ENCODE results near the gene NRG2.

NRG2 gene

DNA sequence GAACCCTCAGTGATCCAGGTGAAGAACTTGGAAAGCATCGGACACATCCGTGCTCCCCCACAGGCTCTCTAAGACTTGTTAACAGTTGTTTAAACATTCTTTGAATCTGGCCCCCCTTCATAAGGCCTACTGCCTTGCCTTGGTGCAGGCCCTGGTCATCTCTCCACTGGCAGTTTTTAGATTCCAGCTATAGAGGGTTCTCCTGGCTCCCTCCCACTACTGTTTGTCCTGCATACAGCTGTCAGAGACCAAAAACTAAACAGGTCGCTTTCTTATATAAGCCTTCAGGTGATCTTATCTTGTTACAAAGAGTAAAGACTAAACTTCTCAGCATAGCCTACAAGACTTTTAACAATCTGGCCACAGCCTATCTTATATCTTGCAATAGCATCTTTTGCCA is 32.3 kb downstream of the NRG2 start:
- Histone ChIP-seq H3K9ac (ENCODE audit: low read depth, low read length) (no peak overlapping the region), H3K27ac (ENCODE audit: low read depth, low read length) (no peak overlapping the region), H3K4me3 (ENCODE audit: low read length) (no peak overlapping the region), H3K9me3 (ENCODE audit: insufficient read depth, low read depth, low read length) (no peaks in the 10 kb centered on the region), H3K4me1 (ENCODE audit: insufficient read depth, low read length) (no peaks in the 10 kb centered on the region), H3K36me3 (ENCODE audit: insufficient read depth, low read length) (no peaks in the 10 kb centered on the region), H3K27me3 (ENCODE audit: insufficient read depth, low read length) (peaks cover 25% of the 10 kb centered on the region)
- 87% methylated on average over 3 of the region's 3 CpGs for WGBS

DNA sequence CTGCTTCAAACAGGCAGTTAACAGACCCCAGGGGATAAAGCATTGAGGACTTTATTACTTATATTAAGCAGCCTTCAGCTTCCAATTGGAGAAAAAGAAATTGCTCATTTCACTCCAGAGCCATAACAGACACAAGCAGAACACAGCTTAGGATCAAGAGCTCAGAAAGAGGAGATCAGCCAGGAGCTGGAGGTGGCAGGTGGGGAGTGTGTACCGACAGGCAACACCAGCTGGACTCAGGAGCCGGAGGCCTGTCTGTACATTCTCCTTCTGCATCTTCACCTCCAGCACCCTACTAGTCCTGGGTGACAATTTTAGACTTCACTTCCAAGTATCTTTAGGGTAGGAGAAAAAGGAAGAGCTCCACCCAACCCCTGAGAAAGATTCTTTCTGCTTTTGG is 35.8 kb downstream of the NRG2 start:
- no peak overlapping the region for H3K4me3 ChIP-seq (ENCODE audit: low read length)
- H3K9me3 ChIP-seq (ENCODE audit: insufficient read depth, low read depth, low read length), result no peaks in the 10 kb centered on the region
- H3K27me3 ChIP-seq (ENCODE audit: insufficient read depth, low read length), result peaks cover 35% of the 10 kb centered on the region; the same call in 1 of the 2 replicates
- H3K4me1 ChIP-seq (ENCODE audit: insufficient read depth, low read length), result no peaks in the 10 kb centered on the region
- H3K9ac ChIP-seq (ENCODE audit: low read depth, low read length), result no peak overlapping the region
- no CpG with 5 or more reads among the region's 2 CpGs for WGBS
- H3K27ac ChIP-seq (ENCODE audit: low read depth, low read length), result no peak overlapping the region
- H3K36me3 ChIP-seq (ENCODE audit: insufficient read depth, low read length), result no peaks in the 10 kb centered on the region

DNA sequence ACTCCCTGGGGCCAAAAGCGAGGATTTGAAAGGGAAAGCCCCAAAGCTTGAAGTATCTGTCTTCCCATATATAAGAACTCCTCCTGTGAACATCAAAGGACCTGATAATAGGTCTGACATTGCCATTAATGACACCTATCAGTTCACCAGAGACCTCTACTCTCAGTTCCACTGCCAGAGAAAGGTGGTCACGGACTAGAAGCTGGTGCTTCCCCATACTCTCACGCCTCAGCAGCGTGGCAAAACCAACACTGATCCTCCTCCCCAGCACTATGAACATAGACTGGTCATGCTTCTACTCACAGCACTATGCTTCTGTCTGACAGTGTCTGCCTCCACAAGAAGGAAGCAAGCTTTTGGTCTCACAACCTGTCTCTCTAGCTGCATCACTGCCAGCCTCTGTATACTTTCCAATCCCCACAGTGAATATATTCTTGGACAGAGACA is 37.9 kb downstream of the NRG2 start:
- no peaks in the 10 kb centered on the region for H3K9me3 ChIP-seq (ENCODE audit: insufficient read depth, low read depth, low read length)
- 67% methylated on average over 4 of the region's 4 CpGs for WGBS
- peaks cover 30% of the 10 kb centered on the region; the same call in 1 of the 2 replicates for H3K27me3 ChIP-seq (ENCODE audit: insufficient read depth, low read length)
- H3K4me3 ChIP-seq (ENCODE audit: low read length), result no peak overlapping the region
- no peaks in the 10 kb centered on the region for H3K4me1 ChIP-seq (ENCODE audit: insufficient read depth, low read length)
- H3K27ac ChIP-seq (ENCODE audit: low read depth, low read length), result no peak overlapping the region
- H3K9ac ChIP-seq (ENCODE audit: low read depth, low read length), result no peak overlapping the region
- no peaks in the 10 kb centered on the region for H3K36me3 ChIP-seq (ENCODE audit: insufficient read depth, low read length)

DNA sequence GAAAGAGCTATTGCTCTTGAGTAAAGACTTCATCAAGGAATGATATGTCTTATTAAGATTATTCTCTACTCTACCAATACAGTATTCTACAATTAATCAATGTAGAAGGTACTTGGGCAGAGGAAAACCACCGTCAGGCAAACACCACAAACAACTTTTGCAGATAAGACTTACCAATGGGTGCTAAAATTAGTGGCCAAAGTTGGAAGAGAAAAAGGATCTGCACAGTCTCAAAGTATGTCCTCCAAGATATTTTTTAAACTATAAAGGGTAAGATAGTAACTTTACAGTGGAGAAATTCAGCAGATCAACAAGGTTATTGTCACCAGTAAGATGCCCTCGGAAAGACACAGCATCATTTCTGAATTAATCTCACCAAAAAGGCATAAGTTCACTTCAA is 38.9 kb downstream of the NRG2 start:
- WGBS, result 74% methylated on average over 2 of the region's 2 CpGs
- Histone ChIP-seq H3K36me3 (ENCODE audit: insufficient read depth, low read length) (no peaks in the 10 kb centered on the region), H3K4me1 (ENCODE audit: insufficient read depth, low read length) (no peaks in the 10 kb centered on the region), H3K4me3 (ENCODE audit: low read length) (no peak overlapping the region), H3K27me3 (ENCODE audit: insufficient read depth, low read length) (peaks cover 30% of the 10 kb centered on the region; the same call in 1 of the 2 replicates), H3K9ac (ENCODE audit: low read depth, low read length) (no peak overlapping the region), H3K27ac (ENCODE audit: low read depth, low read length) (no peak overlapping the region), H3K9me3 (ENCODE audit: insufficient read depth, low read depth, low read length) (no peaks in the 10 kb centered on the region)

DNA sequence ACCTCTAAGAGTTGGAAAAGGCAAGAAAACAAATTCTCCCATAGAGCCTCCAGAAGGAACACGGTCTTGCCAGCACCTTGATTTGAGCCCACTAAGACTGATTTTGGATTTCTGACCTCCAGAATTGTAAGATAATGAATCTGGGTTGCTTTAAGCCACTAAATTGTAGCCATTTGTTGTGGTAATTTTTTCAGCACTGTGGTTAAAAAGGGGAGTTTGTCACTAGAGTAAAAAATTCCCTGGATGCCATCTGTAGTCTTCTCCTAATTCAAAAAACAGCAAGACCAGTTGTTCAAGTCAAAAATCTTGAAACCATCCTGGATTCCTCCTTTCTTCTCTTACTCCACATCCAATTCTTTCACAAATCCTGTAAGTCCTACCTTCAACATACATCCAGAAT is 39.6 kb downstream of the NRG2 start:
- Histone ChIP-seq H3K36me3 (ENCODE audit: insufficient read depth, low read length) (no peaks in the 10 kb centered on the region), H3K27me3 (ENCODE audit: insufficient read depth, low read length) (peaks cover 30% of the 10 kb centered on the region; the same call in 1 of the 2 replicates), H3K9ac (ENCODE audit: low read depth, low read length) (no peak overlapping the region), H3K4me3 (ENCODE audit: low read length) (no peak overlapping the region), H3K9me3 (ENCODE audit: insufficient read depth, low read depth, low read length) (no peaks in the 10 kb centered on the region), H3K27ac (ENCODE audit: low read depth, low read length) (no peak overlapping the region), H3K4me1 (ENCODE audit: insufficient read depth, low read length) (no peaks in the 10 kb centered on the region)
- 85% methylated on average over 1 of the region's 1 CpG for WGBS

DNA sequence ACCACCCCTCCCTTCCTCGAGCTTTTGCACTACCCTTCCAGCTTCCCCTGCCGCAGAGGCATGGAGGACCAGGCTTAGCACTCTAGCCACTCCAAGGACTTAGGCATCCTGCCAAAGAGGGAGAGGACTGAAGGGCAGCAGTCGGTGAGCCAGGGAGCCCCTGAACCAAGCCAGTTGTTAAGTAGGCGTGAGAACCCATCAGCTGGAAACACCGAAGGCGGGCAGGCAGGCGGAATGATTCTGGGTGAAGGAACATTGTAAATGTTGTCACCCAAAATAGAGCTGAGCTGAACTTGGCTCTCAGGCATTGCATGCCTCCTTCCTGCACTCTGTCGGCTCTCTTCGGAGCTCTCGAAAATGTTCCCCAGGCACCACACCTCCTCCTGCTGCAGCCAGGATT is 42.8 kb downstream of the NRG2 start:
- H3K27ac ChIP-seq (ENCODE audit: low read depth, low read length), result no peak overlapping the region
- no peaks in the 10 kb centered on the region for H3K36me3 ChIP-seq (ENCODE audit: insufficient read depth, low read length)
- no peaks in the 10 kb centered on the region for H3K4me1 ChIP-seq (ENCODE audit: insufficient read depth, low read length)
- H3K4me3 ChIP-seq (ENCODE audit: low read length), result no peak overlapping the region
- H3K9ac ChIP-seq (ENCODE audit: low read depth, low read length), result no peak overlapping the region
- H3K27me3 ChIP-seq (ENCODE audit: insufficient read depth, low read length), result peaks cover 12% of the 10 kb centered on the region; the same call in 1 of the 2 replicates
- no peaks in the 10 kb centered on the region for H3K9me3 ChIP-seq (ENCODE audit: insufficient read depth, low read depth, low read length)
- WGBS, result 90% methylated on average over 10 of the region's 10 CpGs

DNA sequence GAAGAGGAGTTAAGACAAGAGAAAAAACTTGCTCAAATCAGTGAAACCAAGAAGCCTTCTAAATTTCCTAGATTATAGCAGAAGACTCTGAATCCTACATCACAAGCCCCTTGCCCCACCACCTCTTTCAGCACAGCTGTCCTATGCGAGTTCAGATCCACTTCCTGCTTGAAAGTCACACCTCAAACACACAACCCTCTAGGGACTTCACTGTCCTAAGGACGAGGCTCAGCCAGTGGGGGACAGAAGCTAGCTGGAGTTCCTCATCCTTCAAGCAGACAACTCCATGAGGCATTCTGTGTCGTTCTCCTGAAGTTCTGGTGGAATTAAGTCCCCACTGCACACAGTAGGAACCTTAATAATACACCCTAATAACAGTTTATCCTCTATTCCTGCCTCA is 44.3 kb downstream of the NRG2 start:
- no peaks in the 10 kb centered on the region for H3K9me3 ChIP-seq (ENCODE audit: insufficient read depth, low read depth, low read length)
- 77% methylated on average over 3 of the region's 3 CpGs for WGBS
- H3K36me3 ChIP-seq (ENCODE audit: insufficient read depth, low read length), result no peaks in the 10 kb centered on the region
- H3K4me1 ChIP-seq (ENCODE audit: insufficient read depth, low read length), result no peaks in the 10 kb centered on the region
- H3K4me3 ChIP-seq (ENCODE audit: low read length), result no peak overlapping the region
- H3K9ac ChIP-seq (ENCODE audit: low read depth, low read length), result no peak overlapping the region
- no peak overlapping the region for H3K27ac ChIP-seq (ENCODE audit: low read depth, low read length)
- peaks cover 5% of the 10 kb centered on the region; the same call in 1 of the 2 replicates for H3K27me3 ChIP-seq (ENCODE audit: insufficient read depth, low read length)

DNA sequence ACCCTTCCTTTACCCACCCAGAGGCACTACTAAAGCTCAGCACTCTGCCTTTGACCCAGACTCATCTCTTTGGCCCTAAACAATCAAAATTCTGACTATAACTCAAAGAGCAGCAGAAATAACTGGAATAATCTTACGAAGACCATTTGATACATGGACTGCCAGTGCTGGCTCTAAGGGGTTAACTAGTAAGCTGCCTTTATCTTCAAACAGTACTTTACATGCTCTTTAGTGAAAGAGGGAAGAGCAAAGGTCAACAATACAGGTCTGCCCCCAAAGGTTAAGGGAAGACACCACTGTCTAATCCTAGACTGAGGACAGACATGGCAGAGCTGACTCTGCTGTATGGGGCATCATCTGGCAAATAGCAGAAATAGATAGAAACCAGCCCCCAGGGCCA is 45.8 kb downstream of the NRG2 start:
- H3K36me3 ChIP-seq (ENCODE audit: insufficient read depth, low read length), result no peaks in the 10 kb centered on the region
- H3K27me3 ChIP-seq (ENCODE audit: insufficient read depth, low read length), result peaks cover 3% of the 10 kb centered on the region; the same call in 1 of the 2 replicates
- no peaks in the 10 kb centered on the region for H3K9me3 ChIP-seq (ENCODE audit: insufficient read depth, low read depth, low read length)
- 88% methylated on average over 1 of the region's 1 CpG for WGBS
- no peak overlapping the region for H3K27ac ChIP-seq (ENCODE audit: low read depth, low read length)
- H3K4me3 ChIP-seq (ENCODE audit: low read length), result no peak overlapping the region
- no peak overlapping the region for H3K9ac ChIP-seq (ENCODE audit: low read depth, low read length)
- no peaks in the 10 kb centered on the region for H3K4me1 ChIP-seq (ENCODE audit: insufficient read depth, low read length)

DNA sequence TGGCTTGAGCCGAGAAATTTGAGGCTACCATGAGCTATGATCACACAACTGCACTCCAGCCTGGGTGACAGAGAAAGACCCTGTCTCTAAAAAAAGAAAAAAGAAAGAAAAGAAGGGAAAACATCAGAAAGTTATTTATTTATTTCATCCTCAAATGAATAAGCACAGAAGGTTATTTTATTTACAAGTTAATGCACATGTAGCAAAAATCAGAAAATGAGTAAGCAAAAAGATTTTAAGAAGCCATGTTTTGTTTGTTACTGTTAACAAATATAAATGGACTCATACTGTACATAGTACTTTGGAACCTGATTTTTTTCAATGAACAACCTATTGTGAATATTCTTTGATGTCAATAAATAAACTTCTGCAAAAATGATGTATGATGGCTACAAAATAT is 47.2 kb downstream of the NRG2 start:
- Histone ChIP-seq H3K9ac (ENCODE audit: low read depth, low read length) (no peak overlapping the region), H3K9me3 (ENCODE audit: insufficient read depth, low read depth, low read length) (no peaks in the 10 kb centered on the region), H3K27me3 (ENCODE audit: insufficient read depth, low read length) (peaks cover 3% of the 10 kb centered on the region; the same call in 1 of the 2 replicates), H3K4me1 (ENCODE audit: insufficient read depth, low read length) (no peaks in the 10 kb centered on the region), H3K27ac (ENCODE audit: low read depth, low read length) (no peak overlapping the region), H3K4me3 (ENCODE audit: low read length) (no peak overlapping the region), H3K36me3 (ENCODE audit: insufficient read depth, low read length) (no peaks in the 10 kb centered on the region)
- 100% methylated on average over 1 of the region's 1 CpG for WGBS

DNA sequence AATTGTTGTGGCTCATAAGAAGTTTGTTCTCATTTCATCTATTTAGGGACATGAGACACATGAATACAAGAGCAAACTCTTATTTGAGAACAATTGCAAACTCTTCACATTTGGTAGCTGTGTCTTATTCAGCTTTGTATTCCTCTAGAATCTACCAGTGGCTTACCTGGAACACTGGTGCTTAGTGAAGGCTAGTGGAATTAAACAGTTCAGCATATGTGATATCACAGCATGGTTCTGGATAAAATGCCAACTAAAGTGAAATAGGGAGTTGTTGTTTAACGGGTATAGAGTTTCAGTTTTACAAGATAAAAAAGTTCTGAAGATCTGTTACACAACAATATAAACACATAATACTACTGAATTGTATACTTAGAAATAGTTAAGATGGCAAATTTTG is 48.9 kb downstream of the NRG2 start:
- Histone ChIP-seq H3K27me3 (ENCODE audit: insufficient read depth, low read length) (peaks cover 3% of the 10 kb centered on the region; the same call in 1 of the 2 replicates), H3K27ac (ENCODE audit: low read depth, low read length) (no peak overlapping the region), H3K4me3 (ENCODE audit: low read length) (no peak overlapping the region), H3K9ac (ENCODE audit: low read depth, low read length) (no peak overlapping the region), H3K36me3 (ENCODE audit: insufficient read depth, low read length) (no peaks in the 10 kb centered on the region), H3K4me1 (ENCODE audit: insufficient read depth, low read length) (no peaks in the 10 kb centered on the region), H3K9me3 (ENCODE audit: insufficient read depth, low read depth, low read length) (no peaks in the 10 kb centered on the region)
- WGBS, result no CpG with 5 or more reads among the region's 1 CpG

DNA sequence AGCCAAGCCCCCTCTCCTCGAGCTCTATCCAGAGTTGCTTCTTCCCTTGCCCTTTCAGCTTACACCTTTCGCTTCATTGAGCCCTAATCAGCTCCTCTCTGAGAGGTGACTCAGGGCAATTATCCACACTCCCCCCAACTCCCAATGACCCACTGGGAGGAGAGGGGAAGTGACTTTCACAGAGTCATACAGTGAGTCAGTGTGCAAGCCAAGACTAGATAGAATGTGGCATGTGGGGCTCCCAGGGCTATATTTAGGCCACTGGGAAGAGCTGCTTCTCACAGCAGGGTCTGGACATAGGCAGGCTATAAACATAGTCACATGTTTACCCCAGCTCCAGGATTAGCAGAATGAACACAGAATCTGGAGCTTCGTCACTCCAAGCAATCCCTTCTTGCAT is 57.4 kb downstream of the NRG2 start:
- Histone ChIP-seq H3K4me1 (ENCODE audit: insufficient read depth, low read length) (peaks cover 24% of the 10 kb centered on the region; the same call in 1 of the 2 replicates), H3K4me3 (ENCODE audit: low read length) (no peak overlapping the region), H3K9me3 (ENCODE audit: insufficient read depth, low read depth, low read length) (no peaks in the 10 kb centered on the region), H3K9ac (ENCODE audit: low read depth, low read length) (no peak overlapping the region), H3K36me3 (ENCODE audit: insufficient read depth, low read length) (no peaks in the 10 kb centered on the region), H3K27me3 (ENCODE audit: insufficient read depth, low read length) (no peaks in the 10 kb centered on the region), H3K27ac (ENCODE audit: low read depth, low read length) (no peak overlapping the region)
- 82% methylated on average over 3 of the region's 3 CpGs for WGBS

DNA sequence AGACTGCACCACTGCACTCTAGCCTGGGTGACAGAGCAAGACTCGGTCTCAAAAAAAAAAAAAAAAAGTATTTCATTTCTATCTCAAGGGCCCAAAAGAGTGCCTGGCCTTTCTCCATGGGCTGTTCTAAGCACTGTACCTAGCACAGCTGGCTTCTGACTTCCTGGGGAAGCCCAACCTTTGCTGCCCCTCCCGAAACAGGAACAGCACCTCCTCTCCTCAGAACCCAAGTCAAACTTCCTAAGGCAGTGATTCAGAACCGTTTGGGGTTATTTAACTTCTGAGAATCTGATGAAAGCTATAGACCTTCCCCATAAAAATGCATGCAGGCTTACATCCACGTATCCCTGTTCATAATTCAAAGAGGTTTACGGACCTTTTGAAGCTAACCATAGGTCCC is 57.8 kb downstream of the NRG2 start:
- H3K36me3 ChIP-seq (ENCODE audit: insufficient read depth, low read length), result no peaks in the 10 kb centered on the region
- no peak overlapping the region for H3K4me3 ChIP-seq (ENCODE audit: low read length)
- peaks cover 24% of the 10 kb centered on the region; the same call in 1 of the 2 replicates for H3K4me1 ChIP-seq (ENCODE audit: insufficient read depth, low read length)
- H3K9me3 ChIP-seq (ENCODE audit: insufficient read depth, low read depth, low read length), result no peaks in the 10 kb centered on the region
- no peak overlapping the region for H3K9ac ChIP-seq (ENCODE audit: low read depth, low read length)
- H3K27me3 ChIP-seq (ENCODE audit: insufficient read depth, low read length), result no peaks in the 10 kb centered on the region
- H3K27ac ChIP-seq (ENCODE audit: low read depth, low read length), result no peak overlapping the region
- WGBS, result 80% methylated on average over 5 of the region's 5 CpGs

Measured in HUES64 (cell line).